Measurements from ENCODE around the gene ATP2C1. TPM values are rescaled to one million over a fixed set of nuclear protein-coding genes. Genes with fewer than 3 reads are reported as not detected.
"Not testable (repeated sequence)": the region's sequence is repeated elsewhere in the genome, so short reads cannot be mapped to it uniquely, and the experiment has no call there.

The ATP2C1 gene
- total RNA-seq, 6 experiments from 2014 or later, result 101 to 124 (median 112) TPM

GRCh38 chr3:130971208-130971607 lies 77.3 kb downstream of the ATP2C1 start:
- Mint-ChIP-seq H3K36me3 (ENCODE audit: low read depth) (peaks cover 61% of the 10 kb centered on the region), H3K4me1 (ENCODE audit: low read depth) (peaks cover 48% of the 10 kb centered on the region), H3K4me3 (no peak overlapping the region), H3K27me3 (ENCODE audit: insufficient read depth) (no peaks in the 10 kb centered on the region; the same call in 1 of the 2 replicates), H3K27ac (peak overlapping the region; percentile 23; the same call in 1 of the 2 replicates), H3K9me3 (no peaks in the 10 kb centered on the region)
- no peak for TF ChIP-seq CTCF (IDR thresholded peaks at IDR 0.05)
- peak; percentile 16 for DNase-seq

- H3K27ac Mint-ChIP-seq; H3K27me3 Mint-ChIP-seq (ENCODE audit: insufficient read depth); DNase-seq; H3K9me3 Mint-ChIP-seq; H3K4me3 Mint-ChIP-seq: not testable (repeated sequence)
- Mint-ChIP-seq H3K4me1 (ENCODE audit: low read depth) (peaks cover 38% of the 10 kb centered on the region), H3K36me3 (ENCODE audit: low read depth) (peaks cover 57% of the 10 kb centered on the region)
Measured at GRCh38 chr3:130972592-130972991, 78.7 kb downstream of the ATP2C1 start.

GRCh38 chr3:130973406-130973805 lies 79.5 kb downstream of the ATP2C1 start:
- no peaks in the 10 kb centered on the region; the same call in 1 of the 2 replicates for H3K27me3 Mint-ChIP-seq (ENCODE audit: insufficient read depth)
- H3K36me3 Mint-ChIP-seq (ENCODE audit: low read depth), result peaks cover 54% of the 10 kb centered on the region
- H3K9me3 Mint-ChIP-seq, result no peaks in the 10 kb centered on the region
- H3K4me3 Mint-ChIP-seq, result no peak overlapping the region
- TF ChIP-seq CTCF (IDR thresholded peaks at IDR 0.05), result no peak
- H3K27ac Mint-ChIP-seq, result no peak overlapping the region
- peaks cover 33% of the 10 kb centered on the region for H3K4me1 Mint-ChIP-seq (ENCODE audit: low read depth)
- no peak for DNase-seq

- no peak overlapping the region for H3K27ac Mint-ChIP-seq
- no peak for DNase-seq
- H3K27me3 Mint-ChIP-seq (ENCODE audit: insufficient read depth), result no peaks in the 10 kb centered on the region; the same call in 1 of the 2 replicates
- H3K9me3 Mint-ChIP-seq, result no peaks in the 10 kb centered on the region
- H3K36me3 Mint-ChIP-seq (ENCODE audit: low read depth), result peaks cover 55% of the 10 kb centered on the region
- peaks cover 33% of the 10 kb centered on the region for H3K4me1 Mint-ChIP-seq (ENCODE audit: low read depth)
- H3K4me3 Mint-ChIP-seq, result no peak overlapping the region
- TF ChIP-seq CTCF (IDR thresholded peaks at IDR 0.05), result no peak
Measured at GRCh38 chr3:130974201-130974600, 80.3 kb downstream of the ATP2C1 start.

- Mint-ChIP-seq H3K27ac (no peak overlapping the region), H3K4me1 (ENCODE audit: low read depth) (peaks cover 34% of the 10 kb centered on the region), H3K4me3 (no peak overlapping the region), H3K27me3 (ENCODE audit: insufficient read depth) (no peaks in the 10 kb centered on the region; the same call in 1 of the 2 replicates), H3K36me3 (ENCODE audit: low read depth) (peaks cover 50% of the 10 kb centered on the region), H3K9me3 (no peaks in the 10 kb centered on the region)
- TF ChIP-seq CTCF (IDR thresholded peaks at IDR 0.05), result no peak
- DNase-seq, result no peak
Measured at GRCh38 chr3:130975251-130975650, 81.4 kb downstream of the ATP2C1 start.

GRCh38 chr3:130976706-130977105 lies 82.8 kb downstream of the ATP2C1 start:
- H3K4me1 Mint-ChIP-seq (ENCODE audit: low read depth), result peaks cover 19% of the 10 kb centered on the region
- DNase-seq, result no peak
- H3K4me3 Mint-ChIP-seq, result no peak overlapping the region
- peaks cover 44% of the 10 kb centered on the region for H3K36me3 Mint-ChIP-seq (ENCODE audit: low read depth)
- H3K9me3 Mint-ChIP-seq, result no peaks in the 10 kb centered on the region
- H3K27me3 Mint-ChIP-seq (ENCODE audit: insufficient read depth), result no peaks in the 10 kb centered on the region; the same call in 1 of the 2 replicates
- TF ChIP-seq CTCF (IDR thresholded peaks at IDR 0.05), result no peak
- H3K27ac Mint-ChIP-seq, result no peak overlapping the region
